Measurements from ENCODE around the gene FAM118B. TPM values are rescaled to one million over a fixed set of nuclear protein-coding genes. Genes with fewer than 3 reads are reported as not detected.

Gene FAM118B
- total RNA-seq, 2 donors from 2014 or later = 40.1 to 40.8 TPM

DNA sequence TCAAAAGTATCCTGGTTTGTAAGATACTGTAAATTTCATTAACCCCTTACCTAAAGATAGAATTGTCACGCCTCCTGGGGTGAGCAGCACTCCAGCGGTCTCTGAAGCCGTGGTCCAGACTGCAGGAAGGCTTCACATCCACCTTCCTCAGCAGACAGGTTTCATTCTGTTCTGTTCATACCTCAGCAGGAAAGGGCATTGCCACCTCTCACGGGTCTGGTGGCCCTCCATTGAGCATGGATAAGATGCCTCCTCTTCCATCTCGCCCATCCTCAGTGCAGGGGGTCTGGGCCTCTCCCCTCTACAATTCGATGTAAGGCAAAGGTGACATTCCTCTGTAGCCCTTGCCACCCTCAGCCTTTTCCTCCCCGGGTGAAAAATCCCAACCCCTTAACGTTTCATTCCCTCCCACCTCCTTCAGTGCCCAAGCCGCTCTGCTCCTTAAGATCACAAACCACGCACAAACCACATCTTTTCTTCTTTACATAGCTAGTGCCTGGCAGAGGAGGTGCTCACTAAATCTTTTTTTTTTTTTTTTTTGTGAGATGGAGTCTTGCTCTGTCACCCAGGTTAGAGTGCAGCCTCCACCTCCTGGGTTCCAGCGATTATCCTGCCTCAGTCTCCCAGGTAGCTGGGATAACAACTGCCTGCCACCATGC lies 28.7 kb upstream of the FAM118B start:
- no peak for DNase-seq
- TF ChIP-seq, protein P1, sequence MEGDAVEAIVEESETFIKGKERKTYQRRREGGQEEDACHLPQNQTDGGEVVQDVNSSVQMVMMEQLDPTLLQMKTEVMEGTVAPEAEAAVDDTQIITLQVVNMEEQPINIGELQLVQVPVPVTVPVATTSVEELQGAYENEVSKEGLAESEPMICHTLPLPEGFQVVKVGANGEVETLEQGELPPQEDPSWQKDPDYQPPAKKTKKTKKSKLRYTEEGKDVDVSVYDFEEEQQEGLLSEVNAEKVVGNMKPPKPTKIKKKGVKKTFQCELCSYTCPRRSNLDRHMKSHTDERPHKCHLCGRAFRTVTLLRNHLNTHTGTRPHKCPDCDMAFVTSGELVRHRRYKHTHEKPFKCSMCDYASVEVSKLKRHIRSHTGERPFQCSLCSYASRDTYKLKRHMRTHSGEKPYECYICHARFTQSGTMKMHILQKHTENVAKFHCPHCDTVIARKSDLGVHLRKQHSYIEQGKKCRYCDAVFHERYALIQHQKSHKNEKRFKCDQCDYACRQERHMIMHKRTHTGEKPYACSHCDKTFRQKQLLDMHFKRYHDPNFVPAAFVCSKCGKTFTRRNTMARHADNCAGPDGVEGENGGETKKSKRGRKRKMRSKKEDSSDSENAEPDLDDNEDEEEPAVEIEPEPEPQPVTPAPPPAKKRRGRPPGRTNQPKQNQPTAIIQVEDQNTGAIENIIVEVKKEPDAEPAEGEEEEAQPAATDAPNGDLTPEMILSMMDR (conservative IDR thresholded peaks at IDR 0.05) = no peak
- WGBS, 2 experiments (ENCODE audit: insufficient coverage in 1 of 2, insufficient read length in 1 of 2) = 91 to 94% methylated on average over 5 to 11 of the region's 11 CpGs
- no peak overlapping the region for H3K27ac ChIP-seq (ENCODE audit: low read depth, low read length)
- Mint-ChIP-seq H3K9me3 (no peaks in the 10 kb centered on the region), H3K4me3 (no peak overlapping the region), H3K27me3 (ENCODE audit: insufficient read depth) (no peaks in the 10 kb centered on the region), H3K27ac (no peak overlapping the region), H3K4me1 (no peaks in the 10 kb centered on the region), H3K36me3 (ENCODE audit: low read depth) (peaks cover 4% of the 10 kb centered on the region)
- H3K9ac ChIP-seq (ENCODE audit: extremely low read depth, low read length, poor library complexity, severe bottlenecking) = no peak overlapping the region
- H3K27me3 ChIP-seq (ENCODE audit: control insufficient read depth, insufficient read depth, low read length, poor library complexity, severe bottlenecking) = no peaks in the 10 kb centered on the region
- no peak overlapping the region for H3K4me3 ChIP-seq (ENCODE audit: low read length)
- no peaks in the 10 kb centered on the region for H3K36me3 ChIP-seq (ENCODE audit: control insufficient read depth, insufficient read depth, low read length)
- H3K4me1 ChIP-seq (ENCODE audit: control insufficient read depth, insufficient read depth, low read length) = no peaks in the 10 kb centered on the region
- peaks cover 5% of the 10 kb centered on the region for H3K9me3 ChIP-seq (ENCODE audit: control insufficient read depth, low read length)

DNA sequence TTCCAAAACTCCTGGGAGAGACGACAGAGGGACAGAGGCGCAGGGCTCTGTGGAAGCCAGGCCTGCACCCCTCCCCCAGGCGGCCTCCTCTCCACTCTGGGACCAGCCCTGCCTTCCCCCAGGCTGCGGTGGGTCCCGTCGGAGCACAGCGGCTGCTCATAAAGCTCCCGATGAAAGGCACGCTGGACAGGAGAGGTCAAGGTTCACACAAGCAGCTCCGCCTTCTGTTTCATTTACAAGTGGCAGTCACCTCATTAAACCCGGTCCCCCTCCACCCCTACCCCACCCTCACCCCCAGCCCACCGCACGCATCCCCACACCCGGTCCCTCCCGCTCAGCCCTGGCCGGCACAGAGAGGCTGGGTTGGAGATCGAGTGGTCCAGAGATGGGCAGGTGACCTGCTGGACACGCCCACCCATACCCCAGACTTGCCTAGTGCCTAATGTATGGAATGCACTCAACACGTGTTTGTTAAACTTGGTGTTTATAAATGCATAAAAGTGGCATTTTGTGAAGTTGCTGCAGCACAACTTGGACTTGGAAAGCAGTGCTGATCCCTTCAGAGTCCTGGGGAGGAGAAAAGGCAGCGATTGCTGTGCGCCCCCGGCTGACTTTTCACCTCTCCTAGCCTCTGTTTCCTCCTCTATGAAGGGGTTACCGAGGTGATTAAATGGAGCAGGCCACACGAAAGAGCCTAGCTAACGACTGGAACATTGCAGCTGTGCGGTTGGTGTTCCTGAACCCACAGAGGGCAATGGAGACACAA lies 26.1 kb upstream of the FAM118B start:
- WGBS, 2 experiments (ENCODE audit: insufficient coverage in 1 of 2, insufficient read length in 1 of 2) = 85 to 95% methylated on average over 18 to 25 of the region's 26 CpGs
- no peak overlapping the region for H3K27ac Mint-ChIP-seq
- no peaks in the 10 kb centered on the region for H3K4me1 Mint-ChIP-seq
- no peaks in the 10 kb centered on the region for H3K36me3 ChIP-seq (ENCODE audit: control insufficient read depth, insufficient read depth, low read length)
- no peaks in the 10 kb centered on the region for H3K27me3 ChIP-seq (ENCODE audit: control insufficient read depth, insufficient read depth, low read length, poor library complexity, severe bottlenecking)
- no peak overlapping the region for H3K9ac ChIP-seq (ENCODE audit: extremely low read depth, low read length, poor library complexity, severe bottlenecking)
- H3K27ac ChIP-seq (ENCODE audit: low read depth, low read length) = no peak overlapping the region
- no peaks in the 10 kb centered on the region for H3K27me3 Mint-ChIP-seq (ENCODE audit: insufficient read depth)
- no peak overlapping the region for H3K4me3 ChIP-seq (ENCODE audit: low read length)
- TF ChIP-seq, protein P1 (conservative IDR thresholded peaks at IDR 0.05) = no peak
- no peak overlapping the region for H3K4me3 Mint-ChIP-seq
- DNase-seq = no peak
- no peaks in the 10 kb centered on the region for H3K4me1 ChIP-seq (ENCODE audit: control insufficient read depth, insufficient read depth, low read length)
- H3K9me3 Mint-ChIP-seq = no peaks in the 10 kb centered on the region
- peaks cover 5% of the 10 kb centered on the region for H3K9me3 ChIP-seq (ENCODE audit: control insufficient read depth, low read length)
- peaks cover 13% of the 10 kb centered on the region for H3K36me3 Mint-ChIP-seq (ENCODE audit: low read depth)

DNA sequence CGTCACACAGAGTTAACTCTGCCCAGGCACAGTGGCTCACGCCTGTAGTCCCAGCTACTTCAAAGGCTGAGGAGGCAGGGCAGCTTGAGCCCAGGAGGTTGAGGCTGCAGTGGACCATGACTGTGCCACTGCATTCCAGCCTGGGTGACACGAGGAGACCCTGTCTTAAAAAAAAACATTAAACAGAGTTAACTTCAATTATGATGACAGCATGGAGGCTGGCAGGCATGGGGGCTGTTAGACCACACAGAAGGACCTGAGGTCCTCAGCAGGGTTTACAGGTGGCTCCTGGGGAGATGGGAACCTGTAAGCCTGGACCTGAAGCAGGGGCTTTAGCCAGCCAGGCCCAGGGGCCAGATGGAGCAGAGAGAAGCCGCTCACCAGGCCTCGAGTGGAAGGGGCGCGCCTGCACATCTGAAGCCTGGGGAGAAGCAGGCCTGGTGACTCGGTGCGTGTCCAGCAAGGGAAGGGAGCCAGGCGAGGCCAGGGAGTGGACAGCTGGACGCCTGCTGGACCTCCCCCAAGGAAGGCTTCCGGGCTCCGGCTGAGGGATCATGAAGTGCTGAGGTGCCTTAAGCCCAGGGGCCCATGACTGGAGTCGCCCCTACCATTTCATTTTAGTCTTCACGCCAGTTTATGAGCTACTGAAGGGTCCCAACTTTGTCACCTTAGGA lies 25.4 kb upstream of the FAM118B start:
- no peak overlapping the region for H3K4me3 Mint-ChIP-seq

More for the DNA sequence above, 25.4 kb upstream of the FAM118B start:
- H3K27me3 Mint-ChIP-seq (ENCODE audit: insufficient read depth) = no peaks in the 10 kb centered on the region
- Histone ChIP-seq H3K27me3 (ENCODE audit: control insufficient read depth, insufficient read depth, low read length, poor library complexity, severe bottlenecking) (no peaks in the 10 kb centered on the region), H3K9me3 (ENCODE audit: control insufficient read depth, low read length) (no peaks in the 10 kb centered on the region), H3K4me1 (ENCODE audit: control insufficient read depth, insufficient read depth, low read length) (no peaks in the 10 kb centered on the region), H3K4me3 (ENCODE audit: low read length) (no peak overlapping the region), H3K9ac (ENCODE audit: extremely low read depth, low read length, poor library complexity, severe bottlenecking) (no peak overlapping the region), H3K27ac (ENCODE audit: low read depth, low read length) (no peak overlapping the region), H3K36me3 (ENCODE audit: control insufficient read depth, insufficient read depth, low read length) (peaks cover 4% of the 10 kb centered on the region)
- H3K9me3 Mint-ChIP-seq = no peaks in the 10 kb centered on the region
- WGBS, 2 experiments (ENCODE audit: insufficient coverage in 1 of 2, insufficient read length in 1 of 2) = 88 to 90% methylated on average over 10 to 15 of the region's 15 CpGs
- H3K36me3 Mint-ChIP-seq (ENCODE audit: low read depth) = peaks cover 17% of the 10 kb centered on the region
- no peak for DNase-seq
- no peaks in the 10 kb centered on the region for H3K4me1 Mint-ChIP-seq
- TF ChIP-seq, protein P1 (conservative IDR thresholded peaks at IDR 0.05) = no peak
- H3K27ac Mint-ChIP-seq = no peak overlapping the region
